ENCODE data around the gene CHCT1.
"Not testable (repeated sequence)": the region's sequence is repeated elsewhere in the genome, so short reads cannot be mapped to it uniquely, and the experiment has no call there.

The CHCT1 gene

GRCh38 chr17:60401819-60402218, 20.5 kb upstream of the CHCT1 start:
- H3K36me3 ChIP-seq (ENCODE audit: control insufficient read depth, insufficient read depth, low read length) = no peaks in the 10 kb centered on the region
- no peak overlapping the region for H3K27ac ChIP-seq (ENCODE audit: low read depth, low read length, severe bottlenecking)
- no peaks in the 10 kb centered on the region for H3K4me1 ChIP-seq (ENCODE audit: control insufficient read depth, insufficient read depth, low read length, poor library complexity, severe bottlenecking)
- no peaks in the 10 kb centered on the region for H3K9me3 ChIP-seq (ENCODE audit: control insufficient read depth, low read length)
- no peak overlapping the region for H3K4me3 ChIP-seq (ENCODE audit: extremely low read depth, insufficient read depth, low read length, poor library complexity, severe bottlenecking)

- WGBS, 2 experiments (ENCODE audit: insufficient coverage in 2 of 2) = 90 to 100% methylated on average over 1 to 2 of the region's 3 CpGs
- no peak overlapping the region for H3K27ac ChIP-seq (ENCODE audit: low read depth, low read length, severe bottlenecking)
Observed at GRCh38 chr17:60403523-60403810, 18.8 kb upstream of the CHCT1 start.

GRCh38 chr17:60403962-60404361, 18.3 kb upstream of the CHCT1 start:
- Histone ChIP-seq H3K4me1 (ENCODE audit: control insufficient read depth, insufficient read depth, low read length, poor library complexity, severe bottlenecking) (no peaks in the 10 kb centered on the region), H3K27ac (ENCODE audit: low read depth, low read length, severe bottlenecking) (no peak overlapping the region), H3K4me3 (ENCODE audit: extremely low read depth, insufficient read depth, low read length, poor library complexity, severe bottlenecking) (no peak overlapping the region), H3K9me3 (ENCODE audit: control insufficient read depth, low read length) (peaks cover 1% of the 10 kb centered on the region), H3K36me3 (ENCODE audit: control insufficient read depth, insufficient read depth, low read length) (no peaks in the 10 kb centered on the region)
- WGBS, 2 experiments (ENCODE audit: insufficient coverage in 2 of 2) = 100% methylated on average over 2 to 4 of the region's 6 CpGs

More at GRCh38 chr17:60403523-60403810, 18.8 kb upstream of the CHCT1 start:
- Histone ChIP-seq H3K36me3 (ENCODE audit: control insufficient read depth, insufficient read depth, low read length) (no peaks in the 10 kb centered on the region), H3K4me3 (ENCODE audit: extremely low read depth, insufficient read depth, low read length, poor library complexity, severe bottlenecking) (no peak overlapping the region), H3K4me1 (ENCODE audit: control insufficient read depth, insufficient read depth, low read length, poor library complexity, severe bottlenecking) (no peaks in the 10 kb centered on the region), H3K9me3 (ENCODE audit: control insufficient read depth, low read length) (no peaks in the 10 kb centered on the region)

DNA sequence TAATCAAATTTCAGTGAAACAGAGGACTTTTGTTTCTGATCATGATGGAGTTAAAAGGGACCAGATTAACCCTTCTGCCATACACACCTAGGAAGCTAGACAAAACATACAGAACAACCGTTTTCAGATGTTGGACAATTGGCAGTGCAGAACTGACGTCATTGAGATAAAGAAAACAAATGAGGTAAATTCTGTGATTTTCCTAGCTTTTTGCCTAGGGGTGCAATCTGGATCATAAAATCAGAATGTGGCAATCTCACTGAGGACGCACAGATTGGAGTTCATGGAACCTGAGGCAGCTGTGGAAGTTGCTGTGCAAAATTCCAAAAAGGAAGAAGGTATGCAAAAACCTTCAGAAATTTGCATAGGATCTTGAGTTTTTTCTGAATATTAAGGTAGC, 15.4 kb upstream of the CHCT1 start:
- 100% methylated on average over 3 of the region's 3 CpGs for WGBS, 2 experiments (ENCODE audit: insufficient coverage in 2 of 2)
- H3K4me1 ChIP-seq (ENCODE audit: control insufficient read depth, insufficient read depth, low read length, poor library complexity, severe bottlenecking) = no peaks in the 10 kb centered on the region

DNA sequence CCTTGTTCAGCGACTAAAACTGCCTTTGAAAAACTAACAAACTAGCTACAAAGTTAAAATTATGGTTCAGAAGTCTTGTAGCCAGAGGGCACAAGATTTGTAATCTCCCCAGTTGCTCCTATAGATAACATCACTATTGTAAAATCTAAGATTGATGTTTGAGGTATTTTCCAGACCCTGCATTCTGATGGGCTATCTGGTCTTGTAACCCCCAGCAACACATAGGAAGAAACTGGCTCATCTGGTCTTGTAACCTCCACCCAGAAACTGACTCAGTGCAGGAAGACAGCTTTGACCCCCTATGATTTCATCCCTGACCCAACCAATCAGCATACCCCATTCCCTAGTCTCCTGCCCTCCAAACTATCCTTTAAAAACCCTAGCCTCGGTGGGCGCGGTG, 12.3 kb upstream of the CHCT1 start:
- H3K9me3 ChIP-seq (ENCODE audit: control insufficient read depth, low read length) = peaks cover 6% of the 10 kb centered on the region
- 94 to 100% methylated on average over 3 of the region's 4 CpGs for WGBS, 2 experiments (ENCODE audit: insufficient coverage in 2 of 2)
- H3K27ac ChIP-seq (ENCODE audit: low read depth, low read length, severe bottlenecking) = no peak overlapping the region
- no peaks in the 10 kb centered on the region for H3K4me1 ChIP-seq (ENCODE audit: control insufficient read depth, insufficient read depth, low read length, poor library complexity, severe bottlenecking)
- H3K36me3 ChIP-seq (ENCODE audit: control insufficient read depth, insufficient read depth, low read length) = no peaks in the 10 kb centered on the region
- no peak overlapping the region for H3K4me3 ChIP-seq (ENCODE audit: extremely low read depth, insufficient read depth, low read length, poor library complexity, severe bottlenecking)

More for the DNA sequence above, 15.4 kb upstream of the CHCT1 start:
- Histone ChIP-seq H3K27ac (ENCODE audit: low read depth, low read length, severe bottlenecking) (no peak overlapping the region), H3K36me3 (ENCODE audit: control insufficient read depth, insufficient read depth, low read length) (no peaks in the 10 kb centered on the region), H3K4me3 (ENCODE audit: extremely low read depth, insufficient read depth, low read length, poor library complexity, severe bottlenecking) (no peak overlapping the region), H3K9me3 (ENCODE audit: control insufficient read depth, low read length) (peaks cover 6% of the 10 kb centered on the region)

DNA sequence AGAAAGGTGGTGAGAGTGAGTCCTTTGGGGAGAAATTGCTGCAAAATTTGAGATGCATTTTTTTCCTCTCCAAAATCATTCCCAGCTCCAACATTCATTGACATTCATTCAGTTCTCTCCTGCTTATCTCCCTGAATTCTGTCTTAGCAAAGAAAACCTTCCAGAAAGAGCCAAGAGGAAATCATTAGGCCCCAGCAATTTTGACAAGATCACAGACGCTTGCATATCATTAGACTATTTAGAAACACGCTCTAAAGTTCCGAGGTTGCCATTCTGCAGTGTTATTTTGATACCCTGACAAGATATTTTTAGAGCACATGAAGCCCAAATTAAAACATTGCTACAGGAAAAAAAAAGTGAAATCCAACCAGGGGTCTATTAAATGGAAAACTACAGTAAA, 9.6 kb upstream of the CHCT1 start:
- WGBS, 2 experiments (ENCODE audit: insufficient coverage in 2 of 2) = 92% methylated on average over 2 to 3 of the region's 3 CpGs
- Histone ChIP-seq H3K36me3 (ENCODE audit: control insufficient read depth, insufficient read depth, low read length) (no peaks in the 10 kb centered on the region), H3K4me3 (ENCODE audit: extremely low read depth, insufficient read depth, low read length, poor library complexity, severe bottlenecking) (no peak overlapping the region), H3K4me1 (ENCODE audit: control insufficient read depth, insufficient read depth, low read length, poor library complexity, severe bottlenecking) (no peaks in the 10 kb centered on the region), H3K27ac (ENCODE audit: low read depth, low read length, severe bottlenecking) (no peak overlapping the region), H3K9me3 (ENCODE audit: control insufficient read depth, low read length) (peaks cover 6% of the 10 kb centered on the region)

- no peaks in the 10 kb centered on the region for H3K4me1 ChIP-seq (ENCODE audit: control insufficient read depth, insufficient read depth, low read length, poor library complexity, severe bottlenecking)
- no peaks in the 10 kb centered on the region for H3K36me3 ChIP-seq (ENCODE audit: control insufficient read depth, insufficient read depth, low read length)
- no peak overlapping the region for H3K4me3 ChIP-seq (ENCODE audit: extremely low read depth, insufficient read depth, low read length, poor library complexity, severe bottlenecking)
- no peak overlapping the region for H3K27ac ChIP-seq (ENCODE audit: low read depth, low read length, severe bottlenecking)
- 100% methylated on average over 1 of the region's 1 CpG; no CpG with 5 or more reads in 1 of the 2 experiments for WGBS, 2 experiments (ENCODE audit: insufficient coverage in 2 of 2)
- H3K9me3 ChIP-seq (ENCODE audit: control insufficient read depth, low read length) = no peaks in the 10 kb centered on the region
Observed at GRCh38 chr17:60415146-60415545, 7.1 kb upstream of the CHCT1 start.

GRCh38 chr17:60416368-60416925, 5.8 kb upstream of the CHCT1 start:
- H3K4me1 ChIP-seq (ENCODE audit: control insufficient read depth, insufficient read depth, low read length, poor library complexity, severe bottlenecking) = no peaks in the 10 kb centered on the region
- no peaks in the 10 kb centered on the region for H3K9me3 ChIP-seq (ENCODE audit: control insufficient read depth, low read length)
- no peak overlapping the region for H3K27ac ChIP-seq (ENCODE audit: low read depth, low read length, severe bottlenecking)
- H3K36me3 ChIP-seq (ENCODE audit: control insufficient read depth, insufficient read depth, low read length) = no peaks in the 10 kb centered on the region
- H3K4me3 ChIP-seq (ENCODE audit: extremely low read depth, insufficient read depth, low read length, poor library complexity, severe bottlenecking) = no peak overlapping the region
- 80% methylated on average over 1 of the region's 2 CpGs; no CpG with 5 or more reads in 1 of the 2 experiments for WGBS, 2 experiments (ENCODE audit: insufficient coverage in 2 of 2)

- 91 to 94% methylated on average over 1 to 2 of the region's 4 CpGs for WGBS, 2 experiments (ENCODE audit: insufficient coverage in 2 of 2)
- H3K9me3 ChIP-seq (ENCODE audit: control insufficient read depth, low read length); H3K36me3 ChIP-seq (ENCODE audit: control insufficient read depth, insufficient read depth, low read length); H3K27ac ChIP-seq (ENCODE audit: low read depth, low read length, severe bottlenecking); H3K4me1 ChIP-seq (ENCODE audit: control insufficient read depth, insufficient read depth, low read length, poor library complexity, severe bottlenecking); H3K4me3 ChIP-seq (ENCODE audit: extremely low read depth, insufficient read depth, low read length, poor library complexity, severe bottlenecking): not testable (repeated sequence)
Observed at GRCh38 chr17:60419003-60419402, 3.3 kb upstream of the CHCT1 start.

- H3K4me1 ChIP-seq (ENCODE audit: control insufficient read depth, insufficient read depth, low read length, poor library complexity, severe bottlenecking); H3K4me3 ChIP-seq (ENCODE audit: extremely low read depth, insufficient read depth, low read length, poor library complexity, severe bottlenecking); H3K36me3 ChIP-seq (ENCODE audit: control insufficient read depth, insufficient read depth, low read length); H3K27ac ChIP-seq (ENCODE audit: low read depth, low read length, severe bottlenecking); H3K9me3 ChIP-seq (ENCODE audit: control insufficient read depth, low read length): not testable (repeated sequence)
- WGBS, 2 experiments (ENCODE audit: insufficient coverage in 2 of 2) = no CpG with 5 or more reads among the region's 7 CpGs
Observed at GRCh38 chr17:60419875-60420274, 2.4 kb upstream of the CHCT1 start.

- peak overlapping the region; percentile 42 for H3K4me3 ChIP-seq (ENCODE audit: extremely low read depth, insufficient read depth, low read length, poor library complexity, severe bottlenecking)
- H3K4me1 ChIP-seq (ENCODE audit: control insufficient read depth, insufficient read depth, low read length, poor library complexity, severe bottlenecking) = no peaks in the 10 kb centered on the region
- no peaks in the 10 kb centered on the region for H3K36me3 ChIP-seq (ENCODE audit: control insufficient read depth, insufficient read depth, low read length)
- H3K27ac ChIP-seq (ENCODE audit: low read depth, low read length, severe bottlenecking) = peak overlapping the region; percentile 72
- WGBS, 2 experiments (ENCODE audit: insufficient coverage in 2 of 2) = 6 to 12% methylated on average over 59 to 61 of the region's 66 CpGs
- no peaks in the 10 kb centered on the region for H3K9me3 ChIP-seq (ENCODE audit: control insufficient read depth, low read length)
Observed at GRCh38 chr17:60421273-60422161, 772 bp upstream of the CHCT1 start.

All from mesodermal cell (in vitro differentiated cells).